ENCODE measurements around the gene IDUA.
"Not testable (repeated sequence)": the region's sequence is repeated elsewhere in the genome, so short reads cannot be mapped to it uniquely, and the experiment has no call there.

Gene IDUA

DNA sequence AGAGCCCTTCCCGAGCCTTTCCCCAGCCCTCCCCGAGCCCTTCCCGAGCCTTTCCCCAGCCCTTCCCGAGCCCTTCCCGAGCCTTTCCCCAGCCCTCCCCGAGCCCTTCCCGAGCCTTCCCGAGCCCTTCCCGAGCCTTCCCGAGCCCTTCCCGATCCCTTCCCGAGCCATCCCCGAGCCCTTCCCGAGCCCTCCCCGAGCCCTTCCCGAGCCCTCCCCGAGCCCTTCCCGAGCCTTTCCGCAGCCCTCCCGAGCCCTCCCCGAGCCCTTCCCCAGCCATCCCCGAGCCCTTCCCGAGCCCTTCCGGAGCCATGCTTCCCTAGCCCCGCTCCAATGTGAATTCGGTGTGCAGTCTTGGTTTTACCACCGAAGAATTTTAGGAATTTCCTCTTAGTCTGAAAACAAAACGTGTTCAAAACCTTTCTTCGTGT, 59.8 kb downstream of the IDUA start:
- not testable (repeated sequence) for DNase-seq (ENCODE audit: low spot score)

DNA sequence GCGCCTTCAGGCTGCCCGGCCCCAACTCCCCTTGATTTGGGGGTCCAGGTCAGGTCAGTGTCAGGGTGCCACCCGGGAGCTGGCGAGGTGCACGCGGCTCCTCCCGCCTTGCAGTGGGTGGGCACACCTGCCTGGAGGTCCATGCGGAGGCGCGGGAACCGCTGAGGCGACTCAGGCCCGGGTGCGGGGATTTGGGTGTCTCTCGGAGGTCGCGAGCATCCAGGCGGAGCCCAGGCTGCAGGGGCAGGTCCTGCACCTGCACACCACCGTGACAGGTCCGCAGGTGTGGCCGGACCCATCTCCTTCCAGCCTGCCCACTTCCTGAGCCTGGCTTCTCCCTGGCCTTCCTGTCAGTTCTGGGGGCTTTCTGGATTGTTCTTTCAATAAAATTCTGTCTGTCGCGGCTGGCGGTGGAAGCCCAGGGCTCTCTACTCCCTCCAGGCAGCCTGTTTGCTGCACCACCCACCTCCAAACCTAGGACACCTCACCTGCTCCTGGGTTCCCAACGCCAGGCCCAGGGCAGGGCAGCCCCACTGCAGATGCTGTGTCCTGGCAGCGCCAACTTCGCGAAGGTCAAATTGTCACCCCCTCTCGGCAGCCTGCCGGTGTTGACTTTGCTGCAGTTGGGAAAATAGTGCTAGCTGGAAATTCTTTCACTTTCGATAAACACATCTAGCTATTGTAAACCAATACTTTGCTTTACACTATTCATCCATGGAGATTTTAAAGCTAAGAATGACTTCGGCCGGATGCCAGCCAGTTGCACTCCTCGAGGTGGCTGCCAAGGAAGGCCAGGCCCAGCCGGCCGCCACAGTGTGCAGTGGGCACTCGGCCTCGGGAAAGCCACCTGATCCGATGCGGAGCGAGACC, 60.5 kb downstream of the IDUA start:
- DNase-seq (ENCODE audit: low spot score) = no peak

- no peak for DNase-seq (ENCODE audit: low spot score)
Observed at GRCh38 chr4:1047976-1048772, 61.3 kb downstream of the IDUA start.

DNA sequence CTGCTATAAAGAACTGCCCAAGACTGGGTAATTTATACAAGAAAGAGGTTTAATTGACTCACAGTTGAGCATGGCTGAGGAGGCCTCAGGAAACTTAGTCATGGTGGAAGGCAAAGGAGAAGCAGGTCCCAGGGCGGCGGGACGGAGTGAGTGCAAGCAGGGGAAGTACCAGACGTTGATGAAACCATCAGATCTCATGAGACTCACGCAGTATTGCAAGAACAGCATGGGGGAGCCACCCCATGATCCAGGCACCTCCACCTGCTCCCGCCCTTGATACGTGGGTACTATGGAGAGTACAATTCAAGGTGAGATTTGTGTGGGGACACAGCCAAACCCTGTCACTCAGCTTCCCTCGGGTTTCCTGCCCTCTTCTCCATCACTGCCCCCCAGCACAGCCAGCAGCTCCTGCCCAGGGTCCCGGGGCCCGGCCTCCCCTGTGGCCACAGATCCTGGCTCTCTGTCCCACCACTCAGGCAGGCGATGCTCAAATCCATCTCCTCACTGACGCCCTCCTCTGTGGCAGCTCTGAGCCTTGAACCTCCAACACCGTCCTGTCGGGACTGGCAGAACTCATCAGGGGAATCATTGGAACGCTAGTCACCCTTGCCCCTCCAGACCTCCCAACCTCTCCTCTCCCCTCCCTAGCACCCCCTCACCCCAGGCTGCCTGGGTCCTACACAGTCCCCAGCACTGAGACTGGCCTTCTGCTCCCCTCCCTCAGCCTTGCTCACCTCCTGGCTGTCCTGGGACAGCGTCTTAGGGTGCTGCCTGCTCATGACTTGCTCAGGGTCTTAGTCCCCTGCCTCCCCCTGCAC, 62.1 kb downstream of the IDUA start:
- DNase-seq (ENCODE audit: low spot score) = no peak

DNA sequence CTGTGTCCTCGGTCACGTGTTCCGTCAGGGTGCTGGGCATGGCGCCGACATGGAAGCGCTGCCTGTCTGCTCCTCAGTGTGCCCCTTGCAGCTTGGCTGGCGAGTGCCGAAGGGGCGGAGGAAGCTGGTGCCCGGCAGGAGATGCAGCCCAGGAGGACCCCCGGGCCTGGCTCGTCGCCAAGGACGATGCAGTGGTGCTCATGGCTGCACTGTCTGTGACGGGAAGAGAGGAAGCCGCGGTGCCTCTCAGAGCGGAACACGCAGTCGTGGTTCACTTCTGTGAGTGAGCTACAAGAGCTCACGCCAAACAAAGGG, 62.7 kb downstream of the IDUA start:
- DNase-seq (ENCODE audit: low spot score) = no peak

DNA sequence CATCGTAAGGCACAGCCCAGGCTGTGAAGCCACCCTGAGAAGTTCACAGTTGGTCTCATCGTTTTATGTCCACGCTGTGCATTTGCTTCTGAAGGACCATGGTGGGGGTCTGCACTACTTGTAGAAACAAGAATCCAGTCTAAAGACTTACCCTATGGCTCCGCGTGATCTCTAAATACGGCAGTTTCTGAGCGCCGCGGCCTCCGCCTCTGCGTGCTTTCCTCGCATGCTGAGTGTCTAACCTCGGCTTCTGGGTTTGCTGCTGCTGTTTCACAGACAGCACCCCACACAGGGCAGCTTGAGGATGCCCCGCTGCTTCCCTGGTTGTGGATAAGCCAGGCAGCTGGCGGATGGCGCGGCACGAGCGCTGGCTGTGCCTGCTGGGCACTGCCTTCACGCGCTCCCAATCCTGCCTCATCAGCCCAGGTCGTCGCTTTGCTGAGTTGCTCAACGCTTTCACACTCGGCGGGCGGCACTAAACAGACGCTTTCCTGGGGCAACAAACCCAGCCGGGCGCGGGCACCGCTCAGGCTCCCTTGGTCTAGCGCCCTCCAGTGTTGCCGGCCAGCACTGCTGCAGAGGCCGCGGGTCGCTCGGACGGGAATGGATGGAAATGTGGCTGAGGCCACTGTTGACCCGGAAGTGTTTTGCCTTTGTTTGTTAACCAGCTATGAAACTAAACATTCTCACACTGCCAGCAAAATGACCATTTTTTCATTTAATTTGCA, 63.8 kb downstream of the IDUA start:
- DNase-seq (ENCODE audit: low spot score) = no peak

GRCh38 chr4:1051472-1051871, 64.6 kb downstream of the IDUA start:
- DNase-seq (ENCODE audit: low spot score) = no peak

- no peak for DNase-seq (ENCODE audit: low spot score)
Observed at GRCh38 chr4:1052231-1052671, 65.4 kb downstream of the IDUA start.

DNA sequence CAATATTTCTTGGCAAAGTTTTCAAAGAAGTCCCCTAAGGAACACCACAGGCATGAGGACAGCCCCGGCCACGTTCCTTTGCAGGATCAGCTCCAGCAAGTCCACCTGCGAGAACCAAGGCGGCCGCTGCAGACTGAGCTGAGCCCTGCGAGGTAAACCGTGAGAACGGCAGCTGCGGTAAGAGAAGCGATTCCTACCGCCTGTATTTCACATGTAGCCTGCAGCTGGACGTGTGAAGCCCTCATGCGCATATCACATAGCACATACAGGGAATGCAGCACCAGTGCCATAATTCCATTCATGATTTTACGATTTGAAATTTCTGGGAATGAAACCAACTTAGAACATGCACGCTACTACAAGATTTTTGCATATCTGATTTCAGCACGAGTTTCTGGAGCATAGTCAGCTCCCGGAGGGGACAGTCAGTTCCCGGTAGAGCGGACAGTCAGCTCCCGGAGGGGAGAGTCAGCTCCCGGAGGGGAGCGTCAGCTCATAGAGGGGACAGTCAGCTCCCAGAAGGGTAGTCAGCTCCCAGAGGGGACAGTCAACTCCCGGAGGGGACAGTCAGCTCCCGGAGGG, 66.3 kb downstream of the IDUA start:
- DNase-seq (ENCODE audit: low spot score) = no peak

DNA sequence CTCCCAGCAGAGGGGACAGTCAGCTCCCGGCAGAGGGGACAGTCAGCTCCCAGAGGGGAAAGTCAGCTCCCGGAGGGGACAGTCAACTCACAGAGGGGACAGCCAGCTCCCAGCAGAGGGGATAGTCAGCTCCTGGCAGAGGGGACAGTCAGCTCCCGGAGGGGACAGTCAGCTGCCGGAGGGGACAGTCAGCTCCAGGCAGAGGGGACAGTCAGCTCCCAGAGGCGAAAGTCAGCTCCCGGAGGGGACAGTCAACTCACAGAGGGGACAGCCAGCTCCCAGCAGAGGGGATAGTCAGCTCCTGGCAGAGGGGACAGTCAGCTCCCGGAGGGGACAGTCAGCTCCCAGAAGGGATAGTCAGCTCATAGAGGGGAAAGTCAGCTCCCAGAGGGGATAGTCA, 67.0 kb downstream of the IDUA start:
- DNase-seq (ENCODE audit: low spot score) = not testable (repeated sequence)
